SK-N-MC (cell line): ENCODE data around the gene CLOCK.

ENCODE experiments used
- EZH2 ChIP-seq: fragments of 200-600 bp; sonication (generic); IDR thresholded peaks from one replicate; pipeline ENCODE4 v1.6.1; 2017; ENCODE audit warnings: antibody characterized with exemption
- POLR2AphosphoS5 ChIP-seq: IDR thresholded peaks from 2 replicates; pipeline ENCODE4 v1.6.1; 2012; ENCODE audit warnings: mild to moderate bottlenecking, low read depth, low read length, borderline replicate concordance

DNA sequence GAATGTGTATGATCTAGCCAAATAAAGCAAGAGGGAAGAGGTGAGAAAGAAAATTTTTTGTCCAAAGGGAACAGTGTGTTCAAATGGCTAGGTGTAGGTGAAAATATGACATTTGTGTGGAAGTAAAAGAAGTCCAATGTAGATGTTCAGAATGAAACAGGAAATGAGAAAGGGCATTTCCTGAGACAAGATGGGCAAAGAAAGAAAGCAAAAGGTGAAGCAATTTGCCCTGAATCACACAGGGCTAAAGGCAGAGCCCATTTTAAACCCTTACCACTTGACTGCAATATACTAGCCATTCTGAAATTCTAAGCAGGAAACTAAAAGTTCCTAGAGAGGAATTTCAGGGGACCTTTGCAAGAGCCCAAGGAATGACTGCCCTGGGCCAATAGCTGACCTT, 36.0 kb downstream of the CLOCK start:
- TF ChIP-seq POLR2AphosphoS5 (no peak), EZH2 (no peak)
